GM18909 (cell line): ENCODE data around the gene ICAM4.
A peak's percentile ranks its signal among the peaks of the same experiment; 100 is the strongest.
"Not testable (repeated sequence)": the region's sequence is repeated elsewhere in the genome, so short reads cannot be mapped to it uniquely, and the experiment has no call there.

Experiments used
- ATAC-seq: cut with Tn5 transposase; IDR thresholded peaks from one replicate; pipeline ENCODE4 v1.9.1; 2021; ENCODE audit warnings: mild to moderate bottlenecking; ENCODE audit not compliant: unreplicated experiment, poor library complexity

Gene ICAM4

GRCh38 chr19:10286803-10287737, at the start of gene ICAM4:
TSS of gene ICAM4 (plus strand) at chr19:10286955. CDS start at chr19:10287013, 58 bp downstream.
- ATAC-seq = no peak

GRCh38 chr19:10237702-10238101, 49.1 kb upstream of the ICAM4 start:
- ATAC-seq = no peak

- no peak for ATAC-seq
Measured at GRCh38 chr19:10238172-10238783, 48.5 kb upstream of the ICAM4 start.

GRCh38 chr19:10241826-10242449, 44.8 kb upstream of the ICAM4 start:
- not testable (repeated sequence) for ATAC-seq

- no peak for ATAC-seq
Measured at GRCh38 chr19:10243606-10244005, 43.1 kb upstream of the ICAM4 start.

GRCh38 chr19:10245189-10245939, 41.4 kb upstream of the ICAM4 start:
- no peak for ATAC-seq

- ATAC-seq = no peak
Measured at GRCh38 chr19:10246511-10246910, 40.2 kb upstream of the ICAM4 start.

- peak; percentile 89 for ATAC-seq
Measured at GRCh38 chr19:10251792-10252694, 34.7 kb upstream of the ICAM4 start, which contains the start of gene MRPL4. TSS of gene MRPL4 (plus strand) at chr19:10252214. CDS start at chr19:10252254, 40 bp downstream.

- ATAC-seq = no peak
Measured at GRCh38 chr19:10252707-10253106, 34.0 kb upstream of the ICAM4 start.

- no peak for ATAC-seq
Measured at GRCh38 chr19:10254244-10254643, 32.5 kb upstream of the ICAM4 start.

GRCh38 chr19:10255358-10255757, 31.4 kb upstream of the ICAM4 start:
- ATAC-seq = no peak

GRCh38 chr19:10256551-10256950, 30.2 kb upstream of the ICAM4 start:
- no peak for ATAC-seq

GRCh38 chr19:10256970-10257615, 29.7 kb upstream of the ICAM4 start:
- ATAC-seq = no peak

- ATAC-seq = no peak
Measured at GRCh38 chr19:10258080-10258710, 28.6 kb upstream of the ICAM4 start.

- ATAC-seq = no peak
Measured at GRCh38 chr19:10259162-10259905, 27.4 kb upstream of the ICAM4 start.

- no peak for ATAC-seq
Measured at GRCh38 chr19:10260141-10260584, 26.6 kb upstream of the ICAM4 start.

- ATAC-seq = no peak
Measured at GRCh38 chr19:10262771-10263170, 24.0 kb upstream of the ICAM4 start.

- no peak for ATAC-seq
Measured at GRCh38 chr19:10266706-10267105, 20.0 kb upstream of the ICAM4 start.
